Measurements from ENCODE around the gene C9.

GRCh38 chr5:39405083-39405843, 41.0 kb upstream of the C9 start:
- TF ChIP-seq CTCF (optimal IDR thresholded peaks at IDR 0.05 in 1 of 3, IDR thresholded peaks at IDR 0.05 in 1 of 3, conservative IDR thresholded peaks at IDR 0.05 in 1 of 3; ENCODE audit: extremely low read depth in 1 of 3, insufficient read depth in 2 of 3, low read length in 3 of 3) (no peak), EZH2 (IDR thresholded peaks at IDR 0.05; ENCODE audit: low read length) (no peak)
